ENCODE measurements around the gene SFXN3. TPM values are rescaled to one million over a fixed set of nuclear protein-coding genes. Genes with fewer than 3 reads are reported as not detected.

SFXN3 gene
- total and polyA plus RNA-seq, 2 of the 8 experiments (the other 6 are each of a cell fraction or from before 2014, with no cell fraction given): 2.6 to 2.8 TPM

DNA sequence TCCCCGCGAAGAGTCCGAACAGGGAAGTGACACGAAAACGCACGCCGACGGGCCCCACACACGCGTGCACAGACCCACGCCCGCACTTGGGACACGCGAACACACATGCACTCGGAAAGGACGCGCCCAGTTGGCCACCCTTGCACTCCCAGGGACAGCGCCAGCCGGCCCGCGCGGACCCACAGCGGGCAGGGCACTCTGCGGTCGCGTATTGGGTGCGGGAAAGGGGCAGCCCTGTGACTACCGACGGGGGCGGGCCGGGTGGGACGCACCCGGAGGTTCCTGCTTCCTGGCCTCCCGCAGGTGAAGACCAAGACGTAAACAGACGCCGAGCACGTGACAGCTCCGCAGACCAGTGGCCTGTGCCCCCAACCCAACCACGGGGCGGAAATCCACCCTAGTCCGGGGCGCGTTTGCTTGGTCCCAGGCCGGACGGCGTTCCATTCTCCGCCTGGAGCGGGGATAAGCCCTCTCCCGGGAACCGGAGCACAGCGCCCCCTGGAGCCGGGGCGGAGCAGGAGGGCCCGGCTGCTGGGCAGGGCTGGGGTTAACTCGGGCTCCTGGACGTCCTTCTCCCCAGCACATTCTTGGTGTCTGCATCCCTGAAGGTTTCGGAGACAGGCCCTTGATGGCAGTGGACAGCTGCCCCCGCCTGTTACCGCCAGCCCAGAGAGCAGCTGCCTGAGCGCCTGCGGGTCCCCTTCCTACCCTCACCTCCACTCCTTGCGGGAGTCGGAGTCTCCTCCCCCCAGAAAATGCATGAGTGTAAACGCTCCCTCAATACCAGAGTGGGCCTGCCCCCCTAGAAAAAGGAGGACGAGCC lies 33.5 kb upstream of the SFXN3 start (continued):
- TF ChIP-seq EP300 (IDR thresholded peaks at IDR 0.05; ENCODE audit: borderline replicate concordance in 1 of 2, low read depth in 2 of 2, low read length in 2 of 2) (peak in 1 of 2 experiments; percentile 36; a peak in 1 of 3 replicates), PHF8 (conservative IDR thresholded peaks at IDR 0.05; ENCODE audit: low read depth, low read length) (no peak), RBBP5 (IDR thresholded peaks at IDR 0.05; ENCODE audit: borderline replicate concordance, low read depth, low read length) (peak; percentile 9; the same call in 1 of the 2 replicates)

Data from H1 (cell line).